PC-3 (cell line): ENCODE results near the gene SF3A2.

Experiments
- EZH2 ChIP-seq: fragments of 300-600 bp; sonication (generic); IDR thresholded peaks from one replicate; pipeline ENCODE4 v1.6.1; 2017; ENCODE audit warnings: antibody characterized with exemption, mild to moderate bottlenecking, low read length; ENCODE audit not compliant: unreplicated experiment
- TF ChIP-seq, protein P1 (sequence below): fragments of 300-600 bp; sonication (generic); conservative IDR thresholded peaks from 2 replicates; pipeline ENCODE4 v1.5.1; 2017; ENCODE audit warnings: antibody characterized with exemption, low read depth, mild to moderate bottlenecking, low read length

DNA sequence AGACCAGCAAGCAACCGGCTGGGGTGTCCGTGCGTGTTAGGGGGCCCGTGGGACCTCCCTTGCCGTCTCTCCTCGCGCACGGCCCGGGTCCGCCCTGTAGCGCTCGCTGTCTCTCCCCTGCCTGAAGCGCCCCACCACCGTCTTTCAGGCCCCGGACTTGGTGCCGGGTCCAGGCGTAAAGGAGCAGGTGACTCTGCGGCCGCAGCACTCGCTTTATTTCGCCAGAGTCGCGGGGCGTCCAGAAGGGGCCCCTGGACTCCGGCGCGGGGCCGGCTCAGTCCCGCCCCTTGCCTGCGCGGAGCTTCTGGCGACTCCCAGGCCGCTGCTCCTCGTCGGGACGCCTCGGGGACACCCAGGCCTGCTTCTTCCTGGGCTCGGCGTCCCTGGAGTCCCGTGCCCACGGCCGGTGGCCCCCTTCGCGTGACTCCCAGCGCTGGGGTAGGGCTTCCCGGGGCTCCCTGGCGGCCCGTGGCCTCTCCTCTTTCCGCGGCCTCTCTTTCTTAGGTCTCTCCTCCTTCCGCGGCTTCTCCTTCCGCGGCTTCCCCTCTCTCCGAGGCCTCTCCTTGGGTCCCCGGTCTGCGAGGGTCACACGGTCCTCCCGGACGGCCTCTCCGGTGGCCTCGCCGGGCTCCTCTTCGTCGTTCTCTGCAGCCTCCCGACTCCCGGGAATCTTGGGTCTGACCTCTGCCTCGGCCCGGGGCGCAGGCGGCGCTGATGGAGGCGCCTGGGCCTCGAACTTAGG is 15.6 kb downstream of the SF3A2 start:
- TF ChIP-seq, protein P1, sequence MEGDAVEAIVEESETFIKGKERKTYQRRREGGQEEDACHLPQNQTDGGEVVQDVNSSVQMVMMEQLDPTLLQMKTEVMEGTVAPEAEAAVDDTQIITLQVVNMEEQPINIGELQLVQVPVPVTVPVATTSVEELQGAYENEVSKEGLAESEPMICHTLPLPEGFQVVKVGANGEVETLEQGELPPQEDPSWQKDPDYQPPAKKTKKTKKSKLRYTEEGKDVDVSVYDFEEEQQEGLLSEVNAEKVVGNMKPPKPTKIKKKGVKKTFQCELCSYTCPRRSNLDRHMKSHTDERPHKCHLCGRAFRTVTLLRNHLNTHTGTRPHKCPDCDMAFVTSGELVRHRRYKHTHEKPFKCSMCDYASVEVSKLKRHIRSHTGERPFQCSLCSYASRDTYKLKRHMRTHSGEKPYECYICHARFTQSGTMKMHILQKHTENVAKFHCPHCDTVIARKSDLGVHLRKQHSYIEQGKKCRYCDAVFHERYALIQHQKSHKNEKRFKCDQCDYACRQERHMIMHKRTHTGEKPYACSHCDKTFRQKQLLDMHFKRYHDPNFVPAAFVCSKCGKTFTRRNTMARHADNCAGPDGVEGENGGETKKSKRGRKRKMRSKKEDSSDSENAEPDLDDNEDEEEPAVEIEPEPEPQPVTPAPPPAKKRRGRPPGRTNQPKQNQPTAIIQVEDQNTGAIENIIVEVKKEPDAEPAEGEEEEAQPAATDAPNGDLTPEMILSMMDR: no peak
- TF ChIP-seq EZH2: no peak
